ENCODE measurements around the gene RIMBP2. TPM values are rescaled to one million over a fixed set of nuclear protein-coding genes. Genes with fewer than 3 reads are reported as not detected.
"Not testable (repeated sequence)": the region's sequence is repeated elsewhere in the genome, so short reads cannot be mapped to it uniquely, and the experiment has no call there.

The RIMBP2 gene
- total RNA-seq, 1 experiment from 2014 or later = 0.97 TPM

DNA sequence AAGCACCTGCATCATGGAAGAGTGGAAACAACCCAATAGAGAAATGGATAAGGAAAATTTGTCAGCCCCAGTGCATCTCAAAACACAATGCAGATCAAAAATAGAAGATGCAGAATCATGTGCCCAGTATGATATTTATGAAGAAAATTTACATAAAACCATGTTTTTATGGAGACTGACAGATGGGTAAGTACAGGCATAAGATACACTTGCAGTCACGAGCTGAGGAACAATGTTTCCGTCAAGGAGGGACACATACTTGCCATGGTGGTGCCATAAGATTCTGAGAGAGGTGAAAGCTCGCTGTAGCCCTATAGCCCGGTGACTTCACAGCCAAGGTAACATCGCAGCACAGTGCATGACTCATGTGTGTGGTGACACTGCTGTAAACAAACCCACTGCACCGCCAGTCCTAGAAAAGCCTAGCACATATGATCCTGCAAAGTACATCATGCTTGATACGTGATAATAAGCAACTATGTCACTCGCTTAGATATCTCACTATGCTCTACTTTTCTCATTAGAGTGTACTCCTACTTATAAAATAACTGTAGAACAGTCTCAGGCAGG is 112.6 kb downstream of the RIMBP2 start:
- DNase-seq (ENCODE audit: low spot score) = no peak

DNA sequence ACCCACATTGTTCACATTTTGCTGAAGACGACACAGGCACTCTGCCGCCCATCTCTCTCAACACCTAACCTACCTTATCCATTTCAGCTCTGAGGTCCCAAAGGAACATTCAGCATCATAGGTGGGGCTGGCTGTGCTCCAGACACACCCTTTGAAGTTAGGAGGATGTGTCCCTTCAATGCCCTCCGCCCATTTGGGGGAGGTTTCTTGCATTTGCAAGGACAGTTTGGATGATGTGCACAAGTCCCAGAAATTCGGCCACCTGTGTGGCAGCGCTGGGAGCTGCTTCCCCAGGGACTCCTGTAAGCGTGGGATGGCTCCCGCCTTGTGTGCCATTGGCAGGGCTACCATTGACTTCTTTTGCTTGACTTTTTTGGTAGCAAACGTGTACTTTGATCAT is 113.8 kb downstream of the RIMBP2 start:
- DNase-seq (ENCODE audit: low spot score) = no peak

DNA sequence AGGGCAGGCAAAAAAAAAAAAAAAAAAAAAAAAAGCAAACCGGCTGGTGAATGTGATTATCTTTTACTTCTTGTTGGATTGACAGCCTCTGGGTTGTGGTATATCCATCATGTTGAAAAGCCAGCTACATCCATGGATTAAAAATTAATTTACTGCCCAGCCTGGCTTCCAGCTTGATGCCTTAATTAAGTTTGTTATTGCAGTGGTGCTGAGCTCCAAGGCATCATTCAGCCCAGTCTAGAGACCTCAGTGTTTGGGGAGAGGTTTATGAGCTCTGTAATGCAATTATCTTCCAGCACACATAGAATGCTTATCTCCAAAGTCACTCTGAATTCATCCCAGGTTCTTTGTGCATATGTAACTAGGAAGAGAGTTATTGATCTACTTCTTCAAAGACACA is 114.8 kb downstream of the RIMBP2 start:
- DNase-seq (ENCODE audit: low spot score) = no peak

DNA sequence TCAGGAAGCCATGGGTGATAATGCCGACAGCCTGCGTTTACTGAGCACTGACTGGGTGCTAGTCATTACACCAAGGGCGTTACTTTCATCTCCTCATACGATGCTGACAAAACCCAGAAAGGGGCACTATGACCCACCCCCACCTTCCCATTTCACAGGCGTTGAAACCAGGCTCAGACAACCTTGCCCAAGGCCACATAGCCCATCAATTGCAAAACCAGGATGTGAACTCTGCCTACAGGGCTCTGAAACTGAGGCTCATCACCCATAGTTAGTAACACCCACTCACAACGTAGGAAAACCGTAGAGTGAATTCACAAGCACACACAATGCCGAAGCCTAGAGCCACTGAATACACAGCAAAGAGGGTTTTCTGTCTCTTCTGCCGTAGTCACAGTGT is 119.9 kb downstream of the RIMBP2 start:
- DNase-seq (ENCODE audit: low spot score) = no peak

DNA sequence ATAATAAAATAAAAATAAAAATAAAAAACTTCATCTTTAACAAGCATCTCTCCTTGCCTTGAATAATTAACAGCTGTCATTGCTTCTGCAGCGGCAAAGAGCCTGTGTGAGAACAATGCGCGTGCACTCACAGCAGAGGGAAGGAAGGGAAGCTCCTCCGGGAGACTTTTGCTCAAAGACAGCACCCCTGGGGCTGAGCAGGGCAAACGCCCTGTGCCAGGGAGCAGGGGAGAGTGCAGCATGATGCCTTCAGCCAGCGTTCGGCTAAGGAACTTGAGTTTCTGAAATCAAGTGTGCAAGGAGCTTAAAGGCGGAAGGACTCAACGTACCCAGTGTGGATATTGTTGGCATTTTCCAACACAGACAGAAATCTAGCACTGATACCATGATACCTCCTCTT is 120.5 kb downstream of the RIMBP2 start:
- no peak for DNase-seq (ENCODE audit: low spot score)

DNA sequence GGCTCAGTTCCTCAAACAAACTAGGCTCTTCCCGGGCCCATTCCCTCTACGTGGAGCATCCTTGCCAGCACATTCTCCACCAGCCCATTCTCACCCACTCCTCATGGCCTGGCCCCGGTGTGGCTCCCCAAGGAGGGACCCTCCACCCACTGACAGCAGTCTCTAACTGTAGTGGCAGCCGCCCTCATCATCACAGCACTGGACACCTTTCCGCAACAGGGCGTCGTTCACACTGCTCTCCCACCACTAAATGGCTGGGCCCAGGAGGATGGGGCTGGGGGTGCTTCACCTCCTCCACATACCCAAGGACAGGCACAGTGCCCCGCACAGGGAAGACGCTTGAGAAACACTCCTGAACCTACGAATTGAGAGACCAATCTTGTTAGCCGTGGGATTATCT is 123.0 kb downstream of the RIMBP2 start:
- no peak for DNase-seq (ENCODE audit: low spot score)

DNA sequence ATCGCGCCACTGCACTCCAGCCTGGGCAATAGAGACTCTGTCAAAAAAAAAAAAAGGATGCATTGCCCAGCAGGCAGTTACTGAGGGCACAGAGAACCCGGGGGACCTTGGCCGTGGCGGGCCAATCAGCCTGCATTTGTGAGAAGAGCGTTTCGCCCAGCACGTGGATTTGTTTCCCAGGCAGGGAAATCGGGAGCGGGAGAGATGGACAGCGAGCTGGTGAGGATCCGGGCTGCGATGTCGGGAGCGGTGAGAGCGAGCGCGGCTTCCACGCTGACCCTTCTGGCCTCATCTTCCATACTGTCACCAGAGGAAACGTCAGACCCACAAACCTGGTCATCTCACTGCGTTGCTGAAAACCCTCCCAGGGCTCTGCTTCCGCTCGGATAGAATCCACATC is 123.5 kb downstream of the RIMBP2 start:
- no peak for DNase-seq (ENCODE audit: low spot score)

DNA sequence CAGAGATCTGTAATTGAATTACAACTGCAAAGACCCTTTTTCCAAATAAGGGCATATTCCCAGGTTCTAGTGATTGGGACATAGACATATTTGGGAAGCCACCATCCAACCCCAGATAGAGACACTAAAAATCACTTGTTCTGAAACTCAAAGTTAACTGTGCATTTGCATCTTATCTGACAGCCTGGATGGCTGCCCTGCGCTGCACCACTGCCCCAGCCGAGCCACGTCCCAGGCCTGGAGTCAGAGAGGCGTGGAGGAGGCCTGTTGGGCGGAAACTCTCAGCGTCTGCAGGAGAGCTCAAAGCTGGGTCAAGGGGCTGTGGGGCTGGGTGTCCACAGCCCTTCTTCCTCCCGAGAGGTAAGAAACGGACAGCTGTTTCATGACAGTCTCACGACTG is 124.4 kb downstream of the RIMBP2 start:
- DNase-seq (ENCODE audit: low spot score) = no peak

DNA sequence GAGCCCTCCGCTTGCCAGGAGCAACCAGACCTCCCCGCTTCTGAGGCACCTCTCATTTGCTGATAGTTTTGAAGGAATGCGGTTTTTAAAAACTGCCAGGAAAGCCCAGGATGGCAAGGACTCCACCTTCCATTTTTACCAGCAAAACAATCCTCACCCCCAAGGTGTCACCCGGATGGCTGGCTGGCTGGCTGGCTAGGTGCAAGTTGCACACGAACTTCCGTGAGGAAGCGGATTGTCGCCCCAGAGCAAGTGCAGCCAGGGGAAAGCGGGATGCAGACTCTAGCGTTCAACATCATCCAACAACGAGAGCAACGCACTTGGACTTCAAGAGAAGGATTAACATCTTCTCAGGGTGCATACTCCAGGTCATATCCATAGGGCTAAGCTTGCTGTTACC is 125.4 kb downstream of the RIMBP2 start:
- no peak for DNase-seq (ENCODE audit: low spot score)

DNA sequence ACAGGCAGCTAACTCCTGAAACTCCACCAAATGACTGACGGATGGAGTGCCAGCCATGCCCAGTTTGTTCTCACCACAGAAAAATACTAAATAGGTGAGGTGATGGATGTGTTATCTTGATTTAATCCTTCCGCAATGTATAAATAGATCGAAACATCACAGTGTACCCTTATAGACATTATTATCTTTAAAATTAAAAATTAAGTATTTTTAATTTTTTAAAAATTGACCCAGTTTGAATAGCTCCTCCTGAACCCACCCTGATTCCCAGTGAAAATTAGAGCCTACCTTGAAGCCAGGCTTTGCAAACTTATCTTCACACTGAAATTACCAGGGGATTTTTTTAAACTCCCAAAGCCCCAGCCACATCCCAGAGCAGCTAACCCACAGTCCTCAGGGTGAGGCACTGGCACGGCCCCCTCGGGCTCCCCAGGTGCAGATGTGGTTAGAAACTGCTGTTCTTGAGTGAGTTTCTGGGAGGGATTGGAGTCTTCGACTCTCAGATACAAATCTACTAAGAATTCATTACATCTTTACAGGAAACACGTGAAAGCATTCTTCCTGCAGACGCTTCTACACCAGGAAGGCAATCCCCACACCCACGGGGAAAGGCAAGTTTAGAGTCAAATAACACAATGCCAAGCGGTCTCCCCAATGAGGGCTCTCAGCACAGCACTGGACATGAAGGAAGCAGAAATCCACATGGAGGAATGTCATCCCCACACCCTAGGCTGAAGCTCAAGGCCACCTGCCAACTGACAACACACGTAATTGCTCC is 126.4 kb downstream of the RIMBP2 start:
- no peak for DNase-seq (ENCODE audit: low spot score)

DNA sequence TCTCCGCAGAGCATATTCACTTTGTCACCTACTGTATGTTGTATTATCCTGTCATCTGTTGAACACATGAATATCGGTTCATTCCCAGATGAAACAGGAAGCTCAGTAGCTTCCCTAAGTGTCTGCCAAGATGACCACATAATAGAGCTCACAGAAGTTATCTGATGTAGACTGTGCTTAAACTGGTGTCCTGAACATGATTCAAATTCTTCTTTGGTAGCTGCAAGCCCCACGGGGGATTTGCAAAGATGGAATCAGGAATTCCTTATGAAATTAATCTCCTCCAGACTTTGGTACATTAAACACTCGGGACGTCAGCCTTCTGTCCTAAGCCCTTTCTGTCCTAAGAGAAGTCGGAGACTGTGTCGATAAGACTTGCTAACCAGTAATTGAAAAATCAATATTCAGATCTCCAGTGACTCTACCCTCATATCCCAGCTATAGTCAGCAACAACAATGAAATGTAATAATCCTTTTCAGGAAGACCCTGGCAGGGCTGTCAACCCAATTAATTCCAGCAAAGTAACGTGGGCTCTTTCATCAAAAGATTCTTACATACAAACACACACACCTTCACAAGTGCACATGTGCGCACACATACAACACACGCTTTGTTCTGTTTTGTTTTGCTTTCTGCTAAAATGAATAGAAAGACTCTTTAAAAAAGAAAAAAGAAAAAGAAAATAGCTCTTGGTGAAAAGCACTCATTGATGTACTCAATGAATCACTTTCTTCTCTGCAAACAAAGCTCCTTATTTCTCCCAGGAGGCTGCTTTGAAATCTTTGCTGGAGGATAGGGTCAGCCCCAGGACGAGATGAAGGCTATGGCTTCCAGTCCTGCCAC is 127.2 kb downstream of the RIMBP2 start:
- DNase-seq (ENCODE audit: low spot score) = no peak

DNA sequence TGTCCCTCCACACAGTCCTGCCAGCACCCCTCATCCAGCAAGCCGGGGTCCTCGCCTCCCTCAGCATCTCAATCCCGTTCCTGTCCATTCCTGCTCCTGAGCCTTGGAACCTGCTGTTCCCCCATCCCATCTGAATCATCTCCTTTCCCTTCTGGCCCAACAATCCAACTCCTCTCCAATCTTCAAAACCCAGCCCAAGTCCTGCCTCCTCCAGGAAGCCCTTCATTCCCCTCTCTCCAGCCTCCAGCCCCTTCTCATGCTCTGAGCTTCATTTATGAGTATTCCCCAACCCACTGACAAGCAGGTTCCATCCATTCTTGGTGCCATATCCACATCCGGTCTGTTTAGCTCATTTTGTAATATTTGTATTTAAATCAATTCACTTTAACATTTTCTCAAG is 128.1 kb downstream of the RIMBP2 start:
- no peak for DNase-seq (ENCODE audit: low spot score)

DNA sequence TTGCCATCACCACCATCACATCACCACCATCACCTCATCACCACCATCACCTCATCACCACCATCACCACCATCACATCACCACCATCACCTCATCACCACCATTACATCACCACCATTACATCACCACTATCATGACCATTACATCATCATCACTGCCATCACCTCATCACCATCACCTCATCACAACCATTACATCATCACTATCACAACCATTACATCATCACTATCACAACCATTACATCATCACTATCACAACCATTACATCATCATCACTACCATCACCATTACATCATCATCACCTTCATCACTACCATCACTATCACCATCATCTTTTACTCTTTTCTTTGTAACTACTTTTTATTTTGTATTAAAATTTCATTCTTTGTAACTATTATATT is 131.6 kb downstream of the RIMBP2 start:
- not testable (repeated sequence) for DNase-seq (ENCODE audit: low spot score)

DNA sequence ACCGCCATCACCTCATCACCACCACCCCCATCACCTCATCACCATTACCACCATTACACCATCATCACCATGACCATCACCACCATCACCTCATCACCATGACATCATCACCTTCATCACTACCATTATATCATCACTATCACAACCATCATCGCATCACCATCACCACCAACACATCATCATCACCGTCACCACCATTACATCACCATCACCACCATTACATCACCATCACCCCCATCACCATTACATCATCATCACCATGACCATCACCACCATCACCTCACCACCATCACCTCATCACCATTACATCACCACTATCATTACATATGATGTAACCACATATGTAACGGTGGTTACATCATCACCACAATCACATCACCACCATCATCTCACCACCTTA is 132.3 kb downstream of the RIMBP2 start:
- DNase-seq (ENCODE audit: low spot score) = no peak

DNA sequence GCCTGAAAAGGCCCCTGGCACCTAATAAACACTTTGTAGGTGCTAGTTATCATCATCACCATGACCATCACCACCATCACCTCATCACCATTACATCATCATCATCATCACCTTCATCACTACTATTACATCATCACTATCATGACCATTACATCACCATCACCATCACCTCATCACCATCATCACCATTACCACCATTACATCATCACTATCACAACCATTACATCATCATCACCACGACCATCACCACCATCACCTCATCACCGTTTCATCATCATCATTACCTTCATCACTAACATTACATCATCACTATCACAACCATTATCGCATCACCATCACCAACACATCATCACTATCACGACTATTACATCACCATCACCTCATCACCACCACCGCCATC is 132.8 kb downstream of the RIMBP2 start:
- DNase-seq (ENCODE audit: low spot score) = no peak

DNA sequence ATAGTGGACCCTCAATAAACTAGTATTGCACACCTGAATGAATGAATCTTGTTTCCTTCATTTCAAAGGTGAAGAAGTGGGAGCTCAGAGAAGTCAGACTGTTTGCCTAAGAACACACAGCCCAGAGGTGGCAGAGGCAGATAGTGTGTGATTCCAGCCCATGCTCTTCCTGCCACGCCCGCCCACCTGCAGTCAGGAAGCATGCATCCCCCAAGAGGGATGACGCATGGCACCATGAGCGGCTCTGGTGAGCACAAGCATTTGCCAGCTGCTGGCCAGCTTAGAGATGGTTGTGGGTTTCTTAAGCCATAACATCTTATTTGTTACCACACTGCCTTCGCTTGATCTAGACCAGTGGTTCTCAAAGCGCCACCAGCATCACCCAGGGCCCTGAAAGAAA is 133.8 kb downstream of the RIMBP2 start:
- DNase-seq (ENCODE audit: low spot score) = no peak

DNA sequence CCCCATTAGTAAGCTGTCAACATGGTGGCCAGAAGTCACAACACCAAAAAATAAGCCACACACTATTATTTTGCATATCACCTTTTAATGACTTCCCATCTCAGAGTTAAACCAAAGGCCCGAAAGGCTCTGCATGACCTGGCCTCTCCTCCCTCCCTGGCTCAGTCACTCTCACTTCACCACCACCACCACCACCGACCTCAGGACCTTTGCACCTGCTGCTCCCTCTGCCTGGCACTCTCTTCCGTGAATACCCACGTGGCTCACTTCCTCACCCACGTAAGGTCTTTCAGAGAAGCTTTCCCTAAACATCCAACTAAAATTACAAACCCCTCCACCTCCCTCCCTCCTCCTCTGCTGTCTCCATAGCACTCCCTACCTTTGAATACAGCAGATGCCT is 134.3 kb downstream of the RIMBP2 start:
- DNase-seq (ENCODE audit: low spot score) = no peak

DNA sequence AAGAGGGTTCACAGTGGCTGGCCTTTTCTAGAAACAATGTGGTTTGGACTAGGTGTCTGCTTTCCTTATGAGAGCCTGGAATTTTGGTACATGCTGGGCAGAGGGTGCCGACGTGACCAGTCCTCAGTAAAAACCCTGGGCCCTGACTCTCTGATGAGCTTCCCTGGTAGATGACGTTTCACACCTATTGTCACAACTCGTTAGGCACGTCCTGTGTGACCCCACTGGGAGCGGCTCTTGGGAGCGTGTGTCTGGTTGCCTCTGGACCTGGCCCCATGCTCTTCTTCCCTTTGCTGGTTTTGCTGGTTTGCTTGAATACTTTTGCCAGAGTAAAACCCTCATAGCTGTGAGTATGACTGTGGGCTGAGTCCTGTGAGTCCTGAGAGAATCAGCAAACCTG is 136.9 kb downstream of the RIMBP2 start:
- DNase-seq (ENCODE audit: low spot score) = no peak

DNA sequence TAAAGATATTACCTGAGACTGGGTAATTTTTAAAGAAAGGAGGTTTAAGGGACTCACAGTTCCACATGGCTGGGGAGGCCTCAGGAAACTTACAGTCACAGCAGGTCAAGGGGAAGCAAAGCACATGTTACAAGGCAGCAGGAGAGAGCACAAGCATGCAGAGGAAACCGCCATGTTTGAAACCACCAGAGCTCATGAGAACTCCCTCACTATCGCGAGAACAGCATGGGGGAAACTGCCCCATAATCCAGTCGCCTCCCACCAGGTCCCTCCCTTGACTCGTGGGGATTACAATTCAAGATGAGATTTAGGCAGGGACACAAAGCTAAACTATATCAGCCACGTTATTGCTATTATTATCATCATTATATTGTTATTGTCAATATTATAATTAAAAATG is 138.7 kb downstream of the RIMBP2 start:
- no peak for DNase-seq (ENCODE audit: low spot score)

DNA sequence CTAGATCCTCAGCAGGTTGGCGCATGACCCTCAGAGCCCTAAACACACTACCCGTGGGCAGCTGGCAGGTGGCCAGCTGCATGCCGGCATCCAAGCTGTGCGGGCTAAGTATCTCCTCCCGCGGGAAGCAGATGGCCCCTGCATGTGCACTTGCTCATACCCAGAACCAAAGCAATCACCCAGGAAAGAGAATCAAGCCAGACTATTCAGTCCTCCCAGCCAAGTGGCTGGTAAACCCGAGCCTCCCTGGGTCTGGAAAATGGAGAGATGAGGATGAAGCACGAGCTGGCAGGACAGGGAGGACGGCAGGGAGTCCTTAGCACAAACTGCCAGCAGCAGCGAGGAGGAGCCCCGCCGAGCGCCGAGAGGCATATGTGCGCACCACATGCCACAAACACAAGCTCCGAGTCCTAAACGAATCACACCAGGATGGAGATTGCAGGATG is 139.7 kb downstream of the RIMBP2 start:
- no peak for DNase-seq (ENCODE audit: low spot score)

DNA sequence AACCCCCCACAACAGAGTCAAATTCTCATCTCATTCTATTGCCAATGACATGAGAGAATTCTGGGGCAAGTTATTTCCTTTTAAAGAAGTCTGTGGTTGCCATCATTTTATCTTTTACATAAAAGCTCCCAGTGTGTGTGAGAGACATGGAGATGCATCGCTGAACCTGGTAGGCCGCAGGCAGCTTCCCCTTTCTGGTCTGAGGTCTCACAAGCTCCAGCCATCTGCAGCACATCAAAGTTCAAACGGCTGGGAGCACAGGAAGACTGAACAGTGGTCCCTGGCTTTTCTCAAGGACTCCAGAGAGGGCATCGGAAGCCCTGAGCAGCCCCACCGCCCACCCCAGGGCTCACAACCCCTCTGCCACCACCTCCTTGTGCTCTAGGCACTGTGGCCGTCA is 141.7 kb downstream of the RIMBP2 start:
- DNase-seq (ENCODE audit: low spot score) = no peak

DNA sequence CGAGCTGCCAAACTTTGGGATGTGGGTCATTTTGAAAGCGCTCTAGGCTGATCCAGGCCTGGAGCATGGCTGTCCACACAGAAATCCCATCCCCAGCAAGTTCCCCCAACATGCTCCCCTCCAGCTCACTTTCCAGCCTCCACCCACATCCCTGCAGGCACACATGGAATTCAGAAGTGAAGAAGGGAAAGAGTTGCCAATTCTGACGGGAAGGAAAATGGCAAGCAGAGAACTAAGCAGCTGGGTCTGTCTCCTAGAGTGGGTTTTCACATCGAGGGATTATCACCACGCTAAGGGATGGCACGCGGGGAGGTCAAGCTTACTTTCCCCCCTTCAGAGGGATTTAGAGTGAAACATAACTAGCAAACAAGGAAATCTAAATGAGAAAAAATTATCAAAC is 142.3 kb downstream of the RIMBP2 start:
- no peak for DNase-seq (ENCODE audit: low spot score)

DNA sequence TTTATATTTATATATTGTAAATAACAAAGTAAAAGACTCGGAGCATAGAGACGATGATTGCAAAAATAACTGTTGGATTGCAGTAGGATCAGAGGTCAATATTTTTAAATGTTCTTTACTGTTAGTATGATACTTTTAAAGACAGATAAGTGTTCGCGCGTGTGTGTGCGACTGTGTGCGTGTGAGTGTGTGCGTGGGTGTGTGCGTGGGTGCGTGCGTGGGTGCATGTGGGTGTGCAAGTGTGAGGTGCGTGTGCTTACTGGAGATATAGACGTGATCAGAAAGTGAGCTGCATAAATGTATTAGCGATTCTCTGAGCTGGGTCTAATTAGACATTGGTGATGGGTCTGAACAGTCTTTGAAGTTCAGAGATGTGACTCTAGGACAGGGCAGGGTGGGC is 142.9 kb downstream of the RIMBP2 start:
- DNase-seq (ENCODE audit: low spot score) = no peak
